Gastroesophageal sphincter (tissue), 4 donors: ENCODE data around the gene TNRC6B. TPM values are rescaled to one million over a fixed set of nuclear protein-coding genes. Genes with fewer than 3 reads are reported as not detected.

Experiments used
- ATAC-seq: fragments of 150-250 bp; one replicate; pipeline ENCODE4 v1.9.1; 2016; ENCODE audit warnings: mild to moderate bottlenecking, moderate library complexity
- H3K27ac ChIP-seq, 4 donors: fragments of 200-600 bp; sonication (generic) in 3 of 4; 1 replicate in 3 of 4; 2 replicates in 1 of 4; pipeline ENCODE4 v1.5.1; 2016 to 2019
- H3K27me3 ChIP-seq: fragments of 200-600 bp; sonication (generic); one replicate; pipeline ENCODE4 v1.5.1; 2019
- H3K36me3 ChIP-seq, 2 donors: fragments of 200-600 bp; sonication (generic); one replicate each; pipeline ENCODE4 v1.5.1; 2019; ENCODE audit warnings: control low read depth in 1 of 2
- H3K4me1 ChIP-seq, 3 donors: fragments of 200-600 bp; sonication (generic); 1 replicate in 2 of 3; 2 replicates in 1 of 3; pipeline ENCODE4 v1.5.1; 2016 to 2019; ENCODE audit warnings: control low read depth in 2 of 3
- H3K4me3 ChIP-seq, 2 donors: fragments of 200-600 bp; sonication (generic); one replicate each; pipeline ENCODE4 v1.5.1; 2019; ENCODE audit warnings: mild to moderate bottlenecking in 1 of 2, moderate library complexity in 1 of 2
- H3K9me3 ChIP-seq, 3 donors: fragments of 200-600 bp; sonication (generic); one replicate each; pipeline ENCODE4 v1.5.1; 2017 to 2019; ENCODE audit warnings: control low read depth in 2 of 3
- CTCF ChIP-seq, 4 experiments: fragments of 200-600 bp in 2 of 4; fragments of 450-650 bp in 2 of 4; sonication (generic) in 1 of 4; IDR thresholded peaks; one replicate each; pipeline ENCODE4 v1.5.1; 2017 to 2019; ENCODE audit warnings: antibody characterized with exemption in 4 of 4, mild to moderate bottlenecking in 2 of 4, moderate library complexity in 2 of 4
- EP300 ChIP-seq: sonication (generic); formaldehyde crosslinking; IDR thresholded peaks from one replicate; pipeline ENCODE4 v1.6.1; 2017; ENCODE audit warnings: antibody characterized with exemption, mild to moderate bottlenecking
- POLR2A ChIP-seq, 2 donors: fragments of 450-650 bp; IDR thresholded peaks; one replicate each; pipeline ENCODE4 v1.6.1; 2017; ENCODE audit warnings: antibody characterized with exemption in 2 of 2, mild to moderate bottlenecking in 2 of 2, moderate library complexity in 1 of 2
- POLR2AphosphoS5 ChIP-seq: sonication (generic); formaldehyde crosslinking; IDR thresholded peaks from one replicate; pipeline ENCODE4 v1.6.1; 2017; ENCODE audit warnings: antibody characterized with exemption
- WGBS, 2 donors: methylation state at CpG; one replicate each; pipeline ENCODE4 v1.1.5; 2018; ENCODE audit warnings: low coverage in 1 of 2; 5-methylcytosine and 5-hydroxymethylcytosine counted together
- total RNA-seq, 4 donors: library from RNA; depleted of rRNA; stranded (reverse); fragments of >200 nt; gene quantifications; one replicate each; pipeline ENCODE4 v1.1.0, GENCODE V29; 2016

The TNRC6B gene
- total RNA-seq, 4 donors from 2014 or later, result 32.4 to 71.2 (median 60.7) TPM

GRCh38 chr22:40270031-40270430 lies 92.3 kb downstream of the TNRC6B start:
- ATAC-seq, result no peak

GRCh38 chr22:40270748-40271373 lies 93.1 kb downstream of the TNRC6B start:
- no peaks in the 10 kb centered on the region for H3K9me3 ChIP-seq
- peak; percentile 82 for ATAC-seq
- peak overlapping the region in 3 of 4 donors; percentile 24 to 53 (median 49) for H3K27ac ChIP-seq
- H3K4me3 ChIP-seq, result no peak overlapping the region
- TF ChIP-seq POLR2A (IDR thresholded peaks at IDR 0.05) (no peak), POLR2AphosphoS5 (no peak), CTCF (IDR thresholded peaks at IDR 0.05) (no peak), EP300 (no peak)
- H3K36me3 ChIP-seq, result peaks cover 0 to 42% of the 10 kb centered on the region in 2 donors
- no peaks in the 10 kb centered on the region for H3K27me3 ChIP-seq
- WGBS, 2 donors, result 39 to 51% methylated on average over 5 of the region's 5 CpGs
- H3K4me1 ChIP-seq, result peaks cover 0 to 57% (median 4%) of the 10 kb centered on the region in 3 donors

More at GRCh38 chr22:40270031-40270430, 92.3 kb downstream of the TNRC6B start:
- H3K27ac ChIP-seq, result peak overlapping the region in 3 of 4 donors; percentile 24 to 53 (median 49)
- peaks cover 0 to 49% of the 10 kb centered on the region in 2 donors for H3K36me3 ChIP-seq
- H3K27me3 ChIP-seq, result no peaks in the 10 kb centered on the region
- TF ChIP-seq EP300 (no peak), POLR2A (IDR thresholded peaks at IDR 0.05) (no peak), POLR2AphosphoS5 (no peak), CTCF (IDR thresholded peaks at IDR 0.05) (no peak)
- no peaks in the 10 kb centered on the region for H3K9me3 ChIP-seq
- no peak overlapping the region for H3K4me3 ChIP-seq
- peaks cover 0 to 49% (median 0%) of the 10 kb centered on the region in 3 donors for H3K4me1 ChIP-seq
- 86 to 98% methylated on average over 1 to 9 of the region's 9 CpGs for WGBS, 2 donors

GRCh38 chr22:40271440-40271839 lies 93.7 kb downstream of the TNRC6B start:
- no peak for TF ChIP-seq POLR2A (IDR thresholded peaks at IDR 0.05)
- no peak for TF ChIP-seq POLR2AphosphoS5
- TF ChIP-seq CTCF (IDR thresholded peaks at IDR 0.05), result no peak
- no peak for TF ChIP-seq EP300
- Histone ChIP-seq H3K27ac (peak overlapping the region in 3 of 4 donors; percentile 24 to 53 (median 49)), H3K27me3 (no peaks in the 10 kb centered on the region), H3K9me3 (no peaks in the 10 kb centered on the region), H3K36me3 (peaks cover 0 to 36% of the 10 kb centered on the region in 2 donors), H3K4me3 (no peak overlapping the region), H3K4me1 (peaks cover 0 to 63% (median 7%) of the 10 kb centered on the region in 3 donors)
- ATAC-seq, result peak; percentile 45
- WGBS, 2 donors, result 75 to 83% methylated on average over 3 of the region's 3 CpGs

GRCh38 chr22:40273319-40273718 lies 95.6 kb downstream of the TNRC6B start:
- WGBS, 2 donors, result 73 to 74% methylated on average over 4 of the region's 6 CpGs
- Histone ChIP-seq H3K4me3 (no peak overlapping the region), H3K27ac (no peak overlapping the region), H3K27me3 (no peaks in the 10 kb centered on the region), H3K4me1 (peaks cover 0 to 76% (median 10%) of the 10 kb centered on the region in 3 donors), H3K9me3 (no peaks in the 10 kb centered on the region), H3K36me3 (peaks cover 0 to 26% of the 10 kb centered on the region in 2 donors)
- TF ChIP-seq POLR2A (IDR thresholded peaks at IDR 0.05), result no peak
- no peak for TF ChIP-seq CTCF (IDR thresholded peaks at IDR 0.05)
- no peak for TF ChIP-seq EP300
- TF ChIP-seq POLR2AphosphoS5, result no peak
- no peak for ATAC-seq
